Central memory CD8-positive, alpha-beta T cell (primary cell): ENCODE data around the gene CLCNKB.
"Not testable (repeated sequence)": the region's sequence is repeated elsewhere in the genome, so short reads cannot be mapped to it uniquely, and the experiment has no call there.

Source experiments
- ATAC-seq: fragments of 150-1000 bp; cut with Tn5 transposase; replicated peaks from 2 replicates; pipeline ENCODE4 v1.10.0; 2022; ENCODE audit warnings: mild to moderate bottlenecking, moderate FRiP score, moderate number of reproducible peaks; ENCODE audit not compliant: poor library complexity, severe bottlenecking; ENCODE audit errors: extremely low read depth
- DNase-seq, 2 donors: peaks; one replicate each; pipeline ENCODE4 v3.0.0; 2021; ENCODE audit warnings: low spot score in 2 of 2
- H3K27ac Mint-ChIP-seq: one replicate; pipeline ENCODE4 v1.8.0; 2022; ENCODE audit warnings: low read depth, mild to moderate bottlenecking, moderate library complexity, mixed read lengths
- H3K27me3 Mint-ChIP-seq: one replicate; pipeline ENCODE4 v1.8.0; 2022; ENCODE audit warnings: mixed read lengths
- H3K36me3 Mint-ChIP-seq: one replicate; pipeline ENCODE4 v1.8.0; 2022; ENCODE audit warnings: mild to moderate bottlenecking, moderate library complexity, mixed read lengths; ENCODE audit not compliant: insufficient read depth
- H3K4me1 Mint-ChIP-seq: one replicate; pipeline ENCODE4 v1.8.0; 2022; ENCODE audit warnings: mixed read lengths
- H3K4me3 Mint-ChIP-seq: one replicate; pipeline ENCODE4 v1.8.0; 2022; ENCODE audit warnings: mild to moderate bottlenecking, moderate library complexity, mixed read lengths
- H3K9me3 Mint-ChIP-seq: one replicate; pipeline ENCODE4 v1.8.0; 2022; ENCODE audit warnings: mixed read lengths

CLCNKB gene

GRCh38 chr1:16061989-16062686, 18.6 kb downstream of the CLCNKB start:
- not testable (repeated sequence) for ATAC-seq, H3K9me3 Mint-ChIP-seq, H3K4me3 Mint-ChIP-seq, DNase-seq, H3K36me3 Mint-ChIP-seq, H3K27ac Mint-ChIP-seq
- peaks cover 17% of the 10 kb centered on the region for H3K4me1 Mint-ChIP-seq
- peaks cover 10% of the 10 kb centered on the region for H3K27me3 Mint-ChIP-seq

- not testable (repeated sequence) for H3K4me3 Mint-ChIP-seq, DNase-seq, H3K36me3 Mint-ChIP-seq, ATAC-seq, H3K9me3 Mint-ChIP-seq, H3K27ac Mint-ChIP-seq
- peaks cover 10% of the 10 kb centered on the region for H3K27me3 Mint-ChIP-seq
- H3K4me1 Mint-ChIP-seq: peaks cover 20% of the 10 kb centered on the region
Observed at GRCh38 chr1:16062687-16063075, 19.1 kb downstream of the CLCNKB start.

GRCh38 chr1:16063226-16063829, 19.7 kb downstream of the CLCNKB start:
- ATAC-seq: no peak
- no peak for DNase-seq
- H3K4me1 Mint-ChIP-seq: peaks cover 21% of the 10 kb centered on the region
- H3K9me3 Mint-ChIP-seq: no peaks in the 10 kb centered on the region
- no peak overlapping the region for H3K27ac Mint-ChIP-seq
- no peak overlapping the region for H3K4me3 Mint-ChIP-seq
- H3K36me3 Mint-ChIP-seq: no peaks in the 10 kb centered on the region
- peaks cover 10% of the 10 kb centered on the region for H3K27me3 Mint-ChIP-seq

- DNase-seq: no peak
- no peak overlapping the region for H3K4me3 Mint-ChIP-seq
- no peaks in the 10 kb centered on the region for H3K36me3 Mint-ChIP-seq
- no peaks in the 10 kb centered on the region for H3K9me3 Mint-ChIP-seq
- H3K27ac Mint-ChIP-seq: no peak overlapping the region
- peaks cover 21% of the 10 kb centered on the region for H3K4me1 Mint-ChIP-seq
- ATAC-seq: no peak
- peaks cover 10% of the 10 kb centered on the region for H3K27me3 Mint-ChIP-seq
Observed at GRCh38 chr1:16063921-16064320, 20.3 kb downstream of the CLCNKB start.

- no peak for DNase-seq
- Mint-ChIP-seq H3K4me1 (peaks cover 21% of the 10 kb centered on the region), H3K27me3 (peaks cover 10% of the 10 kb centered on the region), H3K36me3 (no peaks in the 10 kb centered on the region), H3K27ac (peak overlapping the region; percentile 61), H3K4me3 (no peak overlapping the region), H3K9me3 (no peaks in the 10 kb centered on the region)
- no peak for ATAC-seq
Observed at GRCh38 chr1:16064536-16065268, 21.1 kb downstream of the CLCNKB start.

GRCh38 chr1:16065269-16065576, 21.6 kb downstream of the CLCNKB start:
- H3K9me3 Mint-ChIP-seq: no peaks in the 10 kb centered on the region
- no peak overlapping the region for H3K4me3 Mint-ChIP-seq
- peaks cover 10% of the 10 kb centered on the region for H3K27me3 Mint-ChIP-seq
- ATAC-seq: no peak
- peaks cover 3% of the 10 kb centered on the region for H3K36me3 Mint-ChIP-seq
- DNase-seq: no peak
- peak overlapping the region; percentile 61 for H3K27ac Mint-ChIP-seq
- H3K4me1 Mint-ChIP-seq: peaks cover 26% of the 10 kb centered on the region

- H3K36me3 Mint-ChIP-seq: peaks cover 3% of the 10 kb centered on the region
- DNase-seq (no peak), ATAC-seq (no peak)
- no peaks in the 10 kb centered on the region for H3K9me3 Mint-ChIP-seq
- peaks cover 36% of the 10 kb centered on the region for H3K4me1 Mint-ChIP-seq
- H3K4me3 Mint-ChIP-seq: no peak overlapping the region
- H3K27ac Mint-ChIP-seq: no peak overlapping the region
- peaks cover 10% of the 10 kb centered on the region for H3K27me3 Mint-ChIP-seq
Observed at GRCh38 chr1:16066245-16066644, 22.7 kb downstream of the CLCNKB start.

GRCh38 chr1:16067127-16067768, 23.7 kb downstream of the CLCNKB start:
- H3K27ac Mint-ChIP-seq: peak overlapping the region; percentile 38
- DNase-seq: no peak
- peaks cover 39% of the 10 kb centered on the region for H3K4me1 Mint-ChIP-seq
- no peak for ATAC-seq
- peaks cover 3% of the 10 kb centered on the region for H3K36me3 Mint-ChIP-seq
- H3K4me3 Mint-ChIP-seq: no peak overlapping the region
- no peaks in the 10 kb centered on the region for H3K9me3 Mint-ChIP-seq
- peaks cover 10% of the 10 kb centered on the region for H3K27me3 Mint-ChIP-seq

GRCh38 chr1:16067933-16068332, 24.4 kb downstream of the CLCNKB start:
- peak overlapping the region; percentile 38 for H3K27ac Mint-ChIP-seq
- no peak overlapping the region for H3K4me3 Mint-ChIP-seq

GRCh38 chr1:16068356-16069270, 25.0 kb downstream of the CLCNKB start:
- ATAC-seq (no peak), DNase-seq (no peak)
- no peak overlapping the region for H3K27ac Mint-ChIP-seq
- H3K4me1 Mint-ChIP-seq: peaks cover 39% of the 10 kb centered on the region
- peaks cover 3% of the 10 kb centered on the region for H3K36me3 Mint-ChIP-seq
- no peak overlapping the region for H3K4me3 Mint-ChIP-seq
- H3K9me3 Mint-ChIP-seq: no peaks in the 10 kb centered on the region
- H3K27me3 Mint-ChIP-seq: peaks cover 10% of the 10 kb centered on the region

More at GRCh38 chr1:16067933-16068332, 24.4 kb downstream of the CLCNKB start:
- no peak for DNase-seq
- peaks cover 3% of the 10 kb centered on the region for H3K36me3 Mint-ChIP-seq
- H3K9me3 Mint-ChIP-seq: no peaks in the 10 kb centered on the region
- H3K4me1 Mint-ChIP-seq: peaks cover 39% of the 10 kb centered on the region
- no peak for ATAC-seq
- peaks cover 10% of the 10 kb centered on the region for H3K27me3 Mint-ChIP-seq

- peaks cover 28% of the 10 kb centered on the region for H3K4me1 Mint-ChIP-seq
- no peak for DNase-seq
- H3K4me3 Mint-ChIP-seq: no peak overlapping the region
Observed at GRCh38 chr1:16070640-16071355, 27.2 kb downstream of the CLCNKB start.

More at GRCh38 chr1:16070640-16071355, 27.2 kb downstream of the CLCNKB start:
- peaks cover under 1% of the 10 kb centered on the region for H3K27me3 Mint-ChIP-seq
- H3K36me3 Mint-ChIP-seq: peaks cover 3% of the 10 kb centered on the region
- H3K27ac Mint-ChIP-seq: no peak overlapping the region
- ATAC-seq: no peak
- H3K9me3 Mint-ChIP-seq: no peaks in the 10 kb centered on the region
